GM18517 (cell line): ENCODE measurements around the gene KTN1.

Experiments used
- ATAC-seq: cut with Tn5 transposase; IDR thresholded peaks from one replicate; pipeline ENCODE4 v1.9.1; 2021; ENCODE audit warnings: mild to moderate bottlenecking, moderate library complexity; ENCODE audit not compliant: unreplicated experiment

Gene KTN1

GRCh38 chr14:55579724-55580469 lies at the start of gene KTN1:
TSS of gene KTN1 (plus strand) at chr14:55580207. CDS start at chr14:55612049, 31,842 bp downstream.
- ATAC-seq, result peak; percentile 54

GRCh38 chr14:55530464-55530863 lies 49.5 kb upstream of the KTN1 start:
- no peak for ATAC-seq

- ATAC-seq, result no peak
These were observed 47.2 kb upstream of the KTN1 start for GRCh38 chr14:55532645-55533344.

GRCh38 chr14:55533960-55534359 lies 46.0 kb upstream of the KTN1 start:
- ATAC-seq, result no peak

- ATAC-seq, result no peak
These were observed 44.3 kb upstream of the KTN1 start for GRCh38 chr14:55535516-55536203.

- ATAC-seq, result no peak
These were observed 43.8 kb upstream of the KTN1 start for GRCh38 chr14:55536204-55536708.

GRCh38 chr14:55537782-55538181 lies 42.2 kb upstream of the KTN1 start:
- ATAC-seq, result no peak

- no peak for ATAC-seq
These were observed 40.0 kb upstream of the KTN1 start for GRCh38 chr14:55539975-55540374.

- no peak for ATAC-seq
These were observed 38.9 kb upstream of the KTN1 start for GRCh38 chr14:55540847-55541773.

GRCh38 chr14:55545779-55546178 lies 34.2 kb upstream of the KTN1 start:
- peak; percentile 34 for ATAC-seq

GRCh38 chr14:55546212-55546874 lies 33.7 kb upstream of the KTN1 start:
- peak; percentile 66 for ATAC-seq

- ATAC-seq, result peak; percentile 40
These were observed 32.2 kb upstream of the KTN1 start for GRCh38 chr14:55547650-55548315.

- ATAC-seq, result no peak
These were observed 26.2 kb upstream of the KTN1 start for GRCh38 chr14:55553791-55554190.

GRCh38 chr14:55556929-55557623 lies 22.9 kb upstream of the KTN1 start:
- ATAC-seq, result no peak

GRCh38 chr14:55562135-55562534 lies 17.9 kb upstream of the KTN1 start:
- no peak for ATAC-seq

GRCh38 chr14:55568618-55569017 lies 11.4 kb upstream of the KTN1 start:
- no peak for ATAC-seq

- ATAC-seq, result no peak
These were observed 8.7 kb upstream of the KTN1 start for GRCh38 chr14:55571125-55571889.

- no peak for ATAC-seq
These were observed 7.4 kb upstream of the KTN1 start for GRCh38 chr14:55572578-55572977.
